Memory B cell (primary cell): ENCODE data around the gene HNRNPUL2.
"Not testable (repeated sequence)": the region's sequence is repeated elsewhere in the genome, so short reads cannot be mapped to it uniquely, and the experiment has no call there.

Source experiments
- ATAC-seq: fragments of 150-1000 bp; cut with Tn5 transposase; 2 replicates; pipeline ENCODE4 v1.10.0; 2021; ENCODE audit warnings: low read depth, mild to moderate bottlenecking, moderate library complexity
- DNase-seq, 2 donors: peaks; one replicate each; pipeline ENCODE4 v3.0.0; 2022; ENCODE audit warnings: low spot score in 2 of 2
- H3K27ac Mint-ChIP-seq: one replicate; pipeline ENCODE4 v1.8.0; 2022; ENCODE audit warnings: mild to moderate bottlenecking, moderate library complexity, mixed read lengths
- H3K27me3 Mint-ChIP-seq: one replicate; pipeline ENCODE4 v1.8.0; 2022; ENCODE audit warnings: mixed read lengths
- H3K36me3 Mint-ChIP-seq: one replicate; pipeline ENCODE4 v1.8.0; 2022; ENCODE audit warnings: mild to moderate bottlenecking, mixed read lengths
- H3K4me1 Mint-ChIP-seq: one replicate; pipeline ENCODE4 v1.8.0; 2022; ENCODE audit warnings: mixed read lengths
- H3K4me3 Mint-ChIP-seq: one replicate; pipeline ENCODE4 v1.8.0; 2022; ENCODE audit warnings: mild to moderate bottlenecking, moderate library complexity, mixed read lengths
- H3K9me3 Mint-ChIP-seq: one replicate; pipeline ENCODE4 v1.8.0; 2022; ENCODE audit warnings: mixed read lengths

HNRNPUL2 gene

DNA sequence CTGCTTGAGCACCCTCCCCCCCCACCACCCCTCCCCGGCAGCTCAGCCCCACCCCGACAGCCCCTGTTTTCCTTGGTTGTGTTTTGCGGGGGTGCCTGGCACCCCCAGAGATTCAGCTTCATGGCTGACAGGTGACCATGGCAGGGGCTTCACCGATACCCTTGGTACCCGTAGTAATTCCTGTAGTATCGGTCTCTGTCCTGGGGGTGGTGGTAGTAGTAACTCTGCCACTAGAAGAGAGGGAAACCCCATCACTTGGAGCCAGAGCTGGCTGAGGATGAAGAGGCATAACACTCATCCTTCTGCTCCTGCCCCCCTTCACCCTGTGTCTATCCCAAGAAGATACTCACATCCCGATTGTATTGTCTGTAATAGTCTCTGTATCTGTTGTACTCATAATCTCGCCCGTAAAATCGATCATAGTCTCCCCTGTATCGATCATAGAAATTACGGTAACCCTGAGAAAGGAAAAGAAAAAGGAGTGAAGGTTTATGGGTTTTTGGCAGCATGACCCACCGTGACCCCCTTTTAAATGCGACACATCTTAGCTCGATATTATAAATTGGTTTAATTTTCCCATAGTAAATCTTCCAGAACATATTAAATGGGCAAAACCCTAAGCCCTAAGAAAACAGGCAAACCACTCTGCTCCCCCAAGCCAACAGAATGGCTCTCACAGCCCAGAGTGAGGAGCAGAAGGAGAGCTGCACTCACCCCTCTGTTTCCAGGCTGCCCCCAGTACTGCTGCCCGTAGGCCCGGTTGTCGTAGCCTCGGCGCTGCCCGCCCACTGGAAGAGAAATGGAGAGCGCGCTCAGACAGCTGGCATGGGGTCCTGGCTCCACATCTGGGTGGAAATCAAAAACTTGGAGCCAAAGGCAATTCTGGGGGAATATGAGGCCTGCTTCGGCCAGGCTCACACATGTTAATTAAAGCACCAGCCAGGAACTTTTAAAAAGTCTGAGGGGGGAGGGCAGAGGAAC is 11.8 kb downstream of the HNRNPUL2 start:
- no peak overlapping the region for H3K4me3 Mint-ChIP-seq
- H3K9me3 Mint-ChIP-seq, result no peaks in the 10 kb centered on the region
- peak overlapping the region; percentile 60 for H3K27ac Mint-ChIP-seq
- H3K36me3 Mint-ChIP-seq, result peaks cover 35% of the 10 kb centered on the region
- DNase-seq (no peak), ATAC-seq (no peak)
- H3K27me3 Mint-ChIP-seq, result no peaks in the 10 kb centered on the region
- H3K4me1 Mint-ChIP-seq, result peaks cover 19% of the 10 kb centered on the region

DNA sequence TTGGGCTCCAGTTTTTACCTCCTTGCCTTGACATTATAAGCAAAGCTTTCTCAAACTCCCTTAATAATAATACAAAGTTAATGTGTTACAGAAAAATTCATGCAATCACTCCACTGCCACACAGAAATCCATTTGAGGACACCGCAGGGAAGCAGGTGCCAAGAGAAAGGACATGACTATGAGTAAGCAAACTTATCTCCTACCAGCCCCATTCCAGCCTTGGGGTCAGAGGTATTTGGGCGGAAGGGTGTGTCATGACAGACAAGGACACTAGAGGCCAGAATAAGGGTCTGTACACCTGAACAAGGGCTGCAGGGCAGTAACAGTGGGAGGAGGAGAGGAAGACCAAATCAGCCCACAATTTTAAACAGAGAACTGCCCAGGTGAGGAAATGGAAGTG is 13.9 kb downstream of the HNRNPUL2 start:
- Mint-ChIP-seq H3K27ac (peak overlapping the region; percentile 73), H3K9me3 (no peaks in the 10 kb centered on the region), H3K4me3 (no peak overlapping the region), H3K36me3 (peaks cover 28% of the 10 kb centered on the region), H3K4me1 (peaks cover 20% of the 10 kb centered on the region), H3K27me3 (no peaks in the 10 kb centered on the region)
- no peak for ATAC-seq
- DNase-seq, result no peak

DNA sequence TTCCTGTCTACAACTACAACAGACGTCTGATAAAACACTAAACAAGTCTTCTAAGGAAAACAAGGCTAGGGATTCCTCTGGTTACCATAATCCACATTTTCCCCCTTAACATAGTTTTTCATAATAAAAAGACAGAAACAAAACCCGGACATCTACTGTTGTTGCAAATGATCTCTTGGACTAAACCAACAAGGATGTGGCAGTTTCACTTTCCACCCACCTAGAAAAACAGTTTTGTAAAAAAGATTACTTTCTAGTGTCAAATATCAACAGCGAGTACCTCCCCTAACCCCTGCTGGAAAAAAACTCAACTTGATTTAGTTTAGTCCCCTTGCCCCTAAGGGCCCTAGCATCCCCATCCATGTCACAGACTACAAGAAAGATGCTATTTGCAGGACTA is 14.4 kb downstream of the HNRNPUL2 start:
- DNase-seq (no peak), ATAC-seq (no peak)
- H3K9me3 Mint-ChIP-seq, result no peaks in the 10 kb centered on the region

DNA sequence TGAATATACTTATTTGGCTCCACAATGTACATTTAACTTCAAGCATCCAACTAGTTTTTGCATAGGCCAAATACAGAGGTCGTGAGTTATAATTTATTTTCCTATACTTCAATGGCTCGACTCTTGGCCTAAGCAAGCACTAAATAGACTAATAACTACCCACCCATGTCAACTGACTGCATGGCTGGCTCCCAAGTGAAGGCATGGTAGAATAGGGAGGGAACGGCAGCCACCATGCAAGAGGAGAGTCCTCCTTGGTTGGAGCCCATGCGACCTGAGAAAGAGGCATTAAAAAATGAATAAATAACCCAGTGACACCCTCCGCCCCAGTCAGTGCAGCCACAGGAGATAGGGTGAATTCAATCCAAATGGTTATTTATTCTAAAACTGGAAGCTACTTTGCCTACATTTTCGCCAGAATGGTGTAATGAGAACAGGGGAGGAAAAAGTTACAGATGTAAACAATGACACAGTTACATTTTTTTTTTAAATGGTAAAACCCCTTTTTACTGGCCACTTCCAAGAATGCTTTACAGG is 14.9 kb downstream of the HNRNPUL2 start:
- no peak for DNase-seq
- H3K36me3 Mint-ChIP-seq, result peaks cover 23% of the 10 kb centered on the region
- no peak overlapping the region for H3K4me3 Mint-ChIP-seq
- no peaks in the 10 kb centered on the region for H3K9me3 Mint-ChIP-seq
- peak overlapping the region; percentile 73 for H3K27ac Mint-ChIP-seq
- H3K27me3 Mint-ChIP-seq, result no peaks in the 10 kb centered on the region
- no peak for ATAC-seq
- H3K4me1 Mint-ChIP-seq, result peaks cover 26% of the 10 kb centered on the region

More for the DNA sequence above, 14.4 kb downstream of the HNRNPUL2 start:
- Mint-ChIP-seq H3K27ac (peak overlapping the region; percentile 73), H3K36me3 (peaks cover 24% of the 10 kb centered on the region), H3K27me3 (no peaks in the 10 kb centered on the region), H3K4me3 (no peak overlapping the region), H3K4me1 (peaks cover 21% of the 10 kb centered on the region)

DNA sequence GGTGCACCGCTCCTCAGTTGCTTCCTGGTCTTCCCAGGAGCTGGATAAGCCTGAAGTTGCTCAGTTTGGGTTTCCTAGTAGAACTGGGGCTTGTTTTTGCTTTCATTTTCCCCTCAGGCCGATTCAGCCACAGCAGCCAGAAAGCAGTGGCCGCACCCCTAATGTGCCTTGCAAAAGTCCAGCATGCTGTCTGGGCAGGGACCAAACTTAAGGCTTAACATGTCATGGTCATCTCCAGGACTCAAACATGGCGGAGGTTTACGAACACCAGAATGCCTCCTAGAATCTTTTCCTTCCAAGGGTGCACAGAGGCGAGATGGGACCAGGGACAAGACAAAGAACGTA is 17.3 kb downstream of the HNRNPUL2 start:
- peaks cover 10% of the 10 kb centered on the region for H3K36me3 Mint-ChIP-seq
- H3K27me3 Mint-ChIP-seq, result no peaks in the 10 kb centered on the region
- DNase-seq (no peak), ATAC-seq (no peak)
- peaks cover 40% of the 10 kb centered on the region for H3K4me1 Mint-ChIP-seq
- H3K27ac Mint-ChIP-seq, result peak overlapping the region; percentile 93
- H3K4me3 Mint-ChIP-seq, result peak overlapping the region; percentile 89
- no peaks in the 10 kb centered on the region for H3K9me3 Mint-ChIP-seq

DNA sequence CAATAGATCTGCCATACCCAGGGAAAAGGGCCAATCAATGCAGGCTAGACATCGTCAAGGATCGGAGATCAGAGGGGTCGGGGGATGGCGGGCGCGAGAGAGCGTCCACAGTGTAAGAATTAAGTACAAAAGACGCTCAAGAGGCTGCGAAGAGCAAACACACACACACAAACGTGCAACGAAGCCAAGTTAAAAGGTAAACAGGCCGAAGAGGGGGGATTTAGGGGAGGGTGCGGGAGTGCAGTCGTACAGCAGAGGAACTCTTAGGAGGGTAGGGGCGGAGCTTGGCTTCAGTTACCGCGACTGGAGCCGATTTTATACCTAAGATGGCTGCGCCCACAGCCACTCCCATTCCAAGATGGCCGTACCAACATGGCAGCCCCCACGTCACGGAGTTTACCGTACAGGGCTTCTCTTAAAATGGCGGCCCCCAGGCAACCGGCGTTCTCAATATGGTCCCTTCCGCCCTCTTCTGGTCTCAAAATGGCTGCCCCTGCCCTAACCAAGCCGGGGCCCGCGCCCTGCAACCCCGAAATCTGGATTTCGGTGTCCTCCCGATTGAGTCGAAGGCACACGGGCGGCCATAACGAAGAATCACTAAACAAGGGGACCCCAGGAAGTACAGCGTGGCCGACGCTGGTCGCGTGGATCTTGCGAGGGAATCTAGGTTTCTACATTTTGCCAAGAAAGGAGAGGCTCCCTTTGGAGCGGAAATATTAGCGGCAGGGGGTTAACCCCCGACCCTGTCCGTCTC is 17.8 kb downstream of the HNRNPUL2 start:
- peak; percentile 79 for ATAC-seq
- peak overlapping the region; percentile 89 for H3K4me3 Mint-ChIP-seq
- peaks cover 10% of the 10 kb centered on the region for H3K36me3 Mint-ChIP-seq
- peak; percentile 88 to 96 for DNase-seq
- H3K27ac Mint-ChIP-seq, result peak overlapping the region; percentile 93
- peaks cover 40% of the 10 kb centered on the region for H3K4me1 Mint-ChIP-seq
- H3K9me3 Mint-ChIP-seq, result no peaks in the 10 kb centered on the region
- no peaks in the 10 kb centered on the region for H3K27me3 Mint-ChIP-seq

DNA sequence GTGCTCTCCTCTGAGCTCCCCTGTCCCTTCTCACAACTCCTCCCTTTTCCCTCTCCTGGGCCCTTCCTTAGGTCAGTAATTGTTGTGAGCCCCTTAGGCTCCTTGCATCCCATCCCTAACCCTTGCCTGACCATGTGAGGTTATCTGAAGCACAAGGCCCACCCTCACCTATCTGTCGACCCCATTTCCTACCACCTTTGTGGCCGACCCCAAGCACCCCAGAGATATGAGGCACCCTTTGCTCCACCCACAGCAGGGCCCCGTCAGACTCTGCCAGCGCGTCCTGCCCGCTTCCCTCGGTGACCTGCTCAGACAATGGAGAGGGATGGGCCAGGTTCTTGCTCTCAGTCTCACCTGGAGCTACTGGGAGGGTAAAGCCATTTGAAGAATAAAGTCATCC is 18.5 kb downstream of the HNRNPUL2 start:
- DNase-seq (no peak), ATAC-seq (no peak)
- peaks cover 7% of the 10 kb centered on the region for H3K36me3 Mint-ChIP-seq
- peaks cover 37% of the 10 kb centered on the region for H3K4me1 Mint-ChIP-seq
- H3K4me3 Mint-ChIP-seq, result peak overlapping the region; percentile 89
- H3K9me3 Mint-ChIP-seq, result no peaks in the 10 kb centered on the region
- H3K27ac Mint-ChIP-seq, result peak overlapping the region; percentile 93
- H3K27me3 Mint-ChIP-seq, result no peaks in the 10 kb centered on the region

DNA sequence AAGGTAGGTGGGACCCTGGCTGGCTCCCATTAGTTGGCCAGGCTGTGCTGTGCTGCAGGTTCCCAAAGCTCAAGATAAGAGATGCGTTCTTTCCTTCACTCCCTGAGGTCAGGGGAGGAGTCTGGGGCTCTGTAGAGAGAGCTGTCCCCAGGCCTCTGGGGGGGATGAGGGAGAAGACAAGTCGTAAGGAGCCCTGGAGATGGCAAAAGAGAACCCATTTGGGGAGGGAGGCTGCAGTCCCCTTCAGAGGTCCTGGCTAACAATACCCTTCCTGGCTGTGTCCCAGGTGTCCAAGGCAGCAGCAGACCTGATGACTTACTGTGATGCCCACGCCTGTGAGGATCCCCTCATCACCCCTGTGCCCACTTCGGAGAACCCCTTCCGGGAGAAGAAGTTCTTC is 18.9 kb downstream of the HNRNPUL2 start:
- H3K27me3 Mint-ChIP-seq, result no peaks in the 10 kb centered on the region
- H3K4me1 Mint-ChIP-seq, result peaks cover 36% of the 10 kb centered on the region
- peak overlapping the region; percentile 89 for H3K4me3 Mint-ChIP-seq
- H3K27ac Mint-ChIP-seq, result peak overlapping the region; percentile 93
- H3K9me3 Mint-ChIP-seq, result no peaks in the 10 kb centered on the region
- peak in 1 of 2 donors; percentile 22 for DNase-seq
- peaks cover 5% of the 10 kb centered on the region for H3K36me3 Mint-ChIP-seq
- ATAC-seq, result no peak

DNA sequence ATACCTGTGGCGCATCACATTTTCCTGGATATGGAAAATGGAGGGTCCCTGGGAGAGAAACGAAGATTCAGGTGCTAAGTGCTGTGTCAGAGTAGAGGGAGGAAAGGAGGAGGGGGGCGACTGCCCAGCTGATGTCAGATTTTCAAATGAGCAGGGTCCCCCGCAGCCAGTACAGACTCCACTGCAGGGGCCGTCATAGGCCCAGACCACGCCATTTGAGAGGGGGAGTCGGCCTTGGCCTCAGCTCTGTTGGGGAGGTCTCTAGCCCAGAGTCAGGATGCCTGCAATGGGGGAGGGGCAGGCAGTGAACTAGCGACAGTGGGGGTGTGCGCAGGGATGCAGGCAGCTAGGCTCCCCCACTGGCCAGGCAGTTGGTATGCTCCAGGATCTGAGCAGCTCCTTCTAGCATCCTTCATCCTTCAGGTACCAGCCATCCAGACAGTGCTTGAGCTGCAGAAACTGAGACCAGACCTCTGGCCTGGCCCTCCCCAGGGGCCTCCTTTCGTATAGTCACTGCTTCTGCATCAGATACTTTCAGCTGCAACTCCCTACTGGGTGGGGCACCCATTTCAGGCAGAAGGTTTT is 19.9 kb downstream of the HNRNPUL2 start, which contains the start of the genes BSCL2 and GNG3:
Gene BSCL2 (minus strand): TSS at position 148 of the 585 bp plus-strand sequence. CDS start 229 bp downstream, outside the sequence.
Gene GNG3 (plus strand): TSS at position 400 of the 585 bp plus-strand sequence. CDS start 620 bp downstream, outside the sequence.
- no peaks in the 10 kb centered on the region for H3K27me3 Mint-ChIP-seq
- peak within 1 kb of the TSS; percentile 95 for H3K27ac Mint-ChIP-seq
- ATAC-seq (no peak), DNase-seq (peak in 1 of 2 donors; percentile 27)
- peak within 1 kb of the TSS; percentile 96 for H3K4me3 Mint-ChIP-seq
- H3K4me1 Mint-ChIP-seq, result peaks cover 34% of the 10 kb centered on the region
- peaks cover 3% of the 10 kb centered on the region for H3K36me3 Mint-ChIP-seq
- no peaks in the 10 kb centered on the region for H3K9me3 Mint-ChIP-seq

DNA sequence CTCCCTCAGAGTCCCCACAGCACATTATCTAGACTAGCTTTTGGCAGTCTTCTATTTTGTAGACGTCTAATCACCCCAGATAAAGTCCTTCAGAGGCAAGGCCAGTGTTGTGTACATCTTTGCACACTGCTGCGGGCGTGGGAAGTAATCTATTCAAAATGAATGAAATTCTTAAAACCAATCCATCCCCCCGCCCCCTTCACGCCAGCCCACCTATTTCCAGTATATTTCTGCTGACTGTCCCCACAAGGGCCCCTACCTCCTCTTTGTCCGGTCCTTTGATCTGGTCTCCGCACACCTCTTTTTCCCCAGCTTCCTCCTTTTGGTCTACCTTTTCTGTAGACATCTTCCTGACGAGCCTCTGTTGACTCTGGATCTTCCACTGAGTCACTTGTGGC is 20.4 kb downstream of the HNRNPUL2 start:
- H3K27me3 Mint-ChIP-seq, result no peaks in the 10 kb centered on the region
- no peaks in the 10 kb centered on the region for H3K36me3 Mint-ChIP-seq
- no peak for DNase-seq
- H3K4me1 Mint-ChIP-seq, result peaks cover 31% of the 10 kb centered on the region
- ATAC-seq, result no peak
- no peaks in the 10 kb centered on the region for H3K9me3 Mint-ChIP-seq
- peak overlapping the region; percentile 96 for H3K4me3 Mint-ChIP-seq
- peak overlapping the region; percentile 95 for H3K27ac Mint-ChIP-seq

DNA sequence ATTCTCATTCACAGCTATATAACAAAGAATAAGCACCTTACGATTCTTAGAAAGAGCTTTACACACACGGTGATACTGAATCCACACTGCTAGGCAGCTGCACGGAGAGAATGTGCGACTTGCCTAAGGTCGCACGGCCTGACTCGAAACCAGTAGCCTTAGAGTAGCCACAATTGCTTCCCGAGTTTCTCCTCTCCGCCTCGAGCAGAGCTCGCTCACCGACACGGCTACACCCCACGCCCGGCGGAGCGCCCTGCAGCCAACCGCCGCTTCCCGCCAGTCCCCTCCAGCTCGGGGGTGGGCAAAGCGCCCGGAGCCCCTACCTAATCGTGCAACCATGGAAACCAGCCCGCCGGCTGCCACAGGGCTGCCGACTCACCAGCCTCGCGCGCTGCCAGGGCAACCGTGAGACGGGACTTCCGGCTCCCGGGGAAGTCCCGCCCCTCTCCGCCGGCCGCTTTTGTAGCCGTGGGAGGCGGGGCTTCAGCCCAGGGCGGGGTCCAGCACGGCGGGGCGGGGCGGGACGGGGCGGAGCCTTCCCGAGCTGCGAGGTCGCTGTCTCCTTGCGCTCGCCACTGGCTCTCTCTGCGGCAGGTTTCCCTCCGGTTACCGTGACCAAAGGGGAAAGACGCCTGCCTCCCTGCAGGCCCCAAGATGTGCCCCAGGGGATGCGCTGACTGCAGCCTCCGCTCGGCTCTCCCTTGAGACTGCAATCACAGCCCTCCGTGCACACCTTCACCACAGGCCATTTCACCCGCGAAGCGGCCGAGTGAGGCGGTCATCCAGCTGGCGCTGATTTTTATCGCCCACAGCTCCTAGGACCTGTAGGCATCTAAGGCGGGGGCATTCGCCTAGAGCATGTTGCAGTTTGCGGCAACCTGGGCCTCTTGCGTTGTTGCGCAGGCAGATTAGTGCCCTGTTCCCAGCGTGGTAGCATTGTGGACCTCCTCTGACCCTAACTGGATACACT is 21.1 kb downstream of the HNRNPUL2 start:
- DNase-seq (peak; percentile 89 to 91), ATAC-seq (peak; percentile 70)
- Mint-ChIP-seq H3K36me3 (no peaks in the 10 kb centered on the region), H3K27ac (peak overlapping the region; percentile 95), H3K27me3 (no peaks in the 10 kb centered on the region), H3K4me1 (peaks cover 31% of the 10 kb centered on the region), H3K9me3 (no peaks in the 10 kb centered on the region), H3K4me3 (peak overlapping the region; percentile 96)

DNA sequence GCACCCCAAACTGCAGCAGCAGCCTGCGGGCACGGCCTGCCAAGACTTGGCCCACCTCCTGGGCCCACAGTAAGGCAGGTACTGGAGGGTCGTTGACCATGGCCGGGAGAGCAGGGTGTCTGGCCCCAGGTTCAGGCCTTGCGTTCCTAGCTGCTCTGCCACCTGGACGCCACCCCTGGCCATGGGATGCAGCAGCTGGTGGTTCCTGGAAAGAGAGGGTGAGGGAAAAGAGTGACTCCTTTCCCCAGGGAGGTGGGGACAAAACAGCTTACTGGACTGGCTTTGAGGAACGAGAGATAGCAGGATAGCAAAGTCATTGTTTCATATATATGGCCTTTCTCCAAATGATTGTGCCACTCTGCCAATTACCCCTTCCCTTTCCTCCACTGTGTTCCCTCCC is 21.8 kb downstream of the HNRNPUL2 start:
- DNase-seq (no peak), ATAC-seq (no peak)
- no peaks in the 10 kb centered on the region for H3K27me3 Mint-ChIP-seq
- H3K4me1 Mint-ChIP-seq, result peaks cover 31% of the 10 kb centered on the region
- H3K4me3 Mint-ChIP-seq, result peak overlapping the region; percentile 96
- H3K27ac Mint-ChIP-seq, result peak overlapping the region; percentile 95
- no peaks in the 10 kb centered on the region for H3K36me3 Mint-ChIP-seq
- no peaks in the 10 kb centered on the region for H3K9me3 Mint-ChIP-seq

DNA sequence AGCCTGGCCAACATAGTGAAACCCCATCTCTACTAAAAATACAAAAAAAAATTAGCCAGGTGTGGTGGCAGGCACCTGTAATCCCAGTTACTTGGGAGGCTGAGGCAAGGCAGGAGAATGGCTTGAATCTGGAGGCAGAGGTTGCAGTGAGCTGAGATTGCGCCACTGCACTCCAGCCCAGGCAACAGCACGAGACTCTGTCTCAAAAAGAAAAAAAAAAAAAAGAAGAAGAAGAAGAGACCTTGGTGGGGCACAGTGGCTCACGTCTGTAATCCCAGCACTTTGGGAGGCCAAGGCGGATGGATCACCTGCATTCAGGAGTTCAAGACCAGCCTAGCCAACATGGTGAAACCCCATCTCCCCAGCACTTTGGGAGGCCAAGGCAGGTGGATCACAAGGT is 23.3 kb downstream of the HNRNPUL2 start:
- not testable (repeated sequence) for H3K4me3 Mint-ChIP-seq, H3K27ac Mint-ChIP-seq

More for the DNA sequence above, 23.3 kb downstream of the HNRNPUL2 start:
- peaks cover 30% of the 10 kb centered on the region for H3K4me1 Mint-ChIP-seq
- not testable (repeated sequence) for H3K9me3 Mint-ChIP-seq, H3K36me3 Mint-ChIP-seq, ATAC-seq, DNase-seq, H3K27me3 Mint-ChIP-seq
